ENCODE data around the gene METTL8.

DNA sequence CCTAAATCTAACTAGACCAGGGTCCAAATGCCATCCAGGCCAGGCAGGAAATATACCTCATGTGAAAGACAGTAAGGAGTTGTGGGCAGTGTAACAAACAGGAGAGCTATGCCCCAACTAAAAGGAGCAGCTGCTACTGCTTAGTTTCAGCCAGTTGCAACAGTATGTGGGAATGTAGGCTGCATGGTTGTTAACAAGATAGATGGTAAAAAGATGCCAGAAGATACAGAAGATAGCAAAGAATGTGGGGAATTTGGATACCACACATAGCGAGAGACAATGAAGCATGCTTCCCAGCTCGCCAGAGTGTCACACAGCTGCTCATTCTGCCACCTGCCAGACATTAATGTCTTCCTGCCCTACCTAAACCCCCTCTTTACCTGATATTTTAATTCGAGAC, 49.1 kb upstream of the METTL8 start:
- TF ChIP-seq, protein P1, sequence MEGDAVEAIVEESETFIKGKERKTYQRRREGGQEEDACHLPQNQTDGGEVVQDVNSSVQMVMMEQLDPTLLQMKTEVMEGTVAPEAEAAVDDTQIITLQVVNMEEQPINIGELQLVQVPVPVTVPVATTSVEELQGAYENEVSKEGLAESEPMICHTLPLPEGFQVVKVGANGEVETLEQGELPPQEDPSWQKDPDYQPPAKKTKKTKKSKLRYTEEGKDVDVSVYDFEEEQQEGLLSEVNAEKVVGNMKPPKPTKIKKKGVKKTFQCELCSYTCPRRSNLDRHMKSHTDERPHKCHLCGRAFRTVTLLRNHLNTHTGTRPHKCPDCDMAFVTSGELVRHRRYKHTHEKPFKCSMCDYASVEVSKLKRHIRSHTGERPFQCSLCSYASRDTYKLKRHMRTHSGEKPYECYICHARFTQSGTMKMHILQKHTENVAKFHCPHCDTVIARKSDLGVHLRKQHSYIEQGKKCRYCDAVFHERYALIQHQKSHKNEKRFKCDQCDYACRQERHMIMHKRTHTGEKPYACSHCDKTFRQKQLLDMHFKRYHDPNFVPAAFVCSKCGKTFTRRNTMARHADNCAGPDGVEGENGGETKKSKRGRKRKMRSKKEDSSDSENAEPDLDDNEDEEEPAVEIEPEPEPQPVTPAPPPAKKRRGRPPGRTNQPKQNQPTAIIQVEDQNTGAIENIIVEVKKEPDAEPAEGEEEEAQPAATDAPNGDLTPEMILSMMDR (conservative IDR thresholded peaks at IDR 0.05; ENCODE audit: low read length), result no peak
- no peak for TF ChIP-seq EZH2phosphoT487 (IDR thresholded peaks at IDR 0.05; ENCODE audit: borderline replicate concordance)
